DOHH2 (cell line): ENCODE data around the gene TCF12.

Experiments used
- H3F3A ChIP-seq: fragments of 200-600 bp; sonication (generic), shearing (Covaris generic); 2 replicates; pipeline ENCODE4 v1.6.0; 2016; ENCODE audit warnings: antibody characterized with exemption, mild to moderate bottlenecking; ENCODE audit not compliant: control insufficient read depth, insufficient read depth
- H3K27ac ChIP-seq: fragments of 200-600 bp; sonication (generic); 2 replicates; pipeline ENCODE4 v1.5.1; 2014; ENCODE audit warnings: low read depth, mild to moderate bottlenecking, low read length, moderate library complexity
- H3K27me3 ChIP-seq: fragments of 200-600 bp; sonication (generic); 2 replicates; pipeline ENCODE4 v1.6.1; 2014; ENCODE audit warnings: mild to moderate bottlenecking, low read length, mixed read lengths; ENCODE audit not compliant: control insufficient read depth
- H3K36me3 ChIP-seq: fragments of 200-600 bp; sonication (generic); 2 replicates; pipeline ENCODE4 v1.6.1; 2014; ENCODE audit warnings: mild to moderate bottlenecking, low read length, moderate library complexity, mixed read lengths; ENCODE audit not compliant: control insufficient read depth
- H3K4me1 ChIP-seq: fragments of 200-600 bp; sonication (generic); 2 replicates; pipeline ENCODE4 v1.6.1; 2014; ENCODE audit warnings: mild to moderate bottlenecking, low read length, mixed read lengths; ENCODE audit not compliant: control insufficient read depth
- H3K4me2 ChIP-seq: fragments of 200-600 bp; sonication (generic); 2 replicates; pipeline ENCODE4 v1.6.0; 2014; ENCODE audit warnings: mild to moderate bottlenecking, low read length, moderate library complexity
- H3K4me3 ChIP-seq: fragments of 200-600 bp; sonication (generic); 2 replicates; pipeline ENCODE4 v1.5.1; 2014; ENCODE audit warnings: mild to moderate bottlenecking, low read length, mixed read lengths
- H3K79me2 ChIP-seq: fragments of 200-600 bp; sonication (generic); 2 replicates; pipeline ENCODE4 v1.6.1; 2014; ENCODE audit warnings: mild to moderate bottlenecking, low read length, mixed read lengths; ENCODE audit not compliant: control insufficient read depth
- H3K9me2 ChIP-seq: fragments of 200-600 bp; sonication (generic); replicated peaks from 2 replicates; pipeline ENCODE4 v1.6.1; 2014; ENCODE audit warnings: mild to moderate bottlenecking, low read length, mixed read lengths; ENCODE audit not compliant: control insufficient read depth
- H3K9me3 ChIP-seq: fragments of 200-600 bp; sonication (generic); 2 replicates; pipeline ENCODE4 v1.6.1; 2014; ENCODE audit warnings: antibody characterized with exemption, low read length, mixed read lengths; ENCODE audit not compliant: control insufficient read depth, insufficient read depth
- H4K20me1 ChIP-seq: fragments of 200-600 bp; sonication (generic); 2 replicates; pipeline ENCODE4 v1.6.0; 2014; ENCODE audit warnings: low read depth, mild to moderate bottlenecking, antibody characterized with exemption, low read length, moderate library complexity; ENCODE audit not compliant: control insufficient read depth, insufficient read depth
- CTCF ChIP-seq: fragments of 200-600 bp; sonication (generic); IDR thresholded peaks from one replicate; pipeline ENCODE4 v1.5.1; 2014; ENCODE audit warnings: antibody characterized with exemption, mild to moderate bottlenecking, low read depth, low read length; ENCODE audit not compliant: poor library complexity, severe bottlenecking
- EZH2phosphoT487 ChIP-seq: fragments of 200-600 bp; sonication (generic); IDR thresholded peaks from 2 replicates; pipeline ENCODE4 v1.6.1; 2017; ENCODE audit warnings: borderline replicate concordance, mild to moderate bottlenecking, antibody characterized with exemption, low read length, moderate library complexity, mixed read lengths

TCF12 gene

DNA sequence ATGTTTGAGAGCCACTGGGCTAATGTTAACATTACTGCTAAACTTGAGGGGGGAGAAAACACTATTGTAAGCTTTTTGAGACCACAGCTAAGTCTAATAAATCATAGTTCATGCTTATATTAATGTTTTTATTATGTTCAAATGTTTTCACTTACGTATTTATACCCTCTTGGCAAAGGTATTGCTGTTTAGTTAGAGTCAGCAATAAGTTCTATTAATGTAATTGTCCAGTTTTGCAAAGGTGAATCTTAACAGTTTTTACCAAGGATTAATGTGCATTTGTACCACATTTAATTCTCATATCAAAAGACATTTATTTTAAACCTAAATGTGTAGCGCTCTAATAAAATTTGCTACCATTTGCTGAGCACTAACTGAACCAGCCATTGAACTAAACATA is 251.2 kb downstream of the TCF12 start:
- no peaks in the 10 kb centered on the region for H3K9me2 ChIP-seq
- H3K4me3 ChIP-seq: no peak overlapping the region
- H3K79me2 ChIP-seq: no peaks in the 10 kb centered on the region
- peaks cover 44% of the 10 kb centered on the region for H3K36me3 ChIP-seq
- no peaks in the 10 kb centered on the region for H3F3A ChIP-seq
- no peaks in the 10 kb centered on the region for H4K20me1 ChIP-seq
- 0 out of 2 replicates have a peak, but pooled peaks cover 2% of the 10 kb centered on the region for H3K4me1 ChIP-seq
- no peak for TF ChIP-seq CTCF
- TF ChIP-seq EZH2phosphoT487: no peak
- H3K4me2 ChIP-seq: no peak overlapping the region
- H3K9me3 ChIP-seq: no peaks in the 10 kb centered on the region
- no peaks in the 10 kb centered on the region for H3K27me3 ChIP-seq
- H3K27ac ChIP-seq: no peak overlapping the region

GRCh38 chr15:57171426-57171825 is 253.0 kb downstream of the TCF12 start:
- Histone ChIP-seq H3F3A (no peaks in the 10 kb centered on the region), H3K9me3 (no peaks in the 10 kb centered on the region), H3K27ac (no peak overlapping the region), H3K4me2 (no peak overlapping the region), H3K36me3 (peaks cover 42% of the 10 kb centered on the region), H3K27me3 (no peaks in the 10 kb centered on the region), H3K9me2 (no peaks in the 10 kb centered on the region), H4K20me1 (no peaks in the 10 kb centered on the region), H3K4me1 (0 out of 2 replicates have a peak, but pooled peaks cover 2% of the 10 kb centered on the region), H3K4me3 (no peak overlapping the region), H3K79me2 (no peaks in the 10 kb centered on the region)
- no peak for TF ChIP-seq CTCF

DNA sequence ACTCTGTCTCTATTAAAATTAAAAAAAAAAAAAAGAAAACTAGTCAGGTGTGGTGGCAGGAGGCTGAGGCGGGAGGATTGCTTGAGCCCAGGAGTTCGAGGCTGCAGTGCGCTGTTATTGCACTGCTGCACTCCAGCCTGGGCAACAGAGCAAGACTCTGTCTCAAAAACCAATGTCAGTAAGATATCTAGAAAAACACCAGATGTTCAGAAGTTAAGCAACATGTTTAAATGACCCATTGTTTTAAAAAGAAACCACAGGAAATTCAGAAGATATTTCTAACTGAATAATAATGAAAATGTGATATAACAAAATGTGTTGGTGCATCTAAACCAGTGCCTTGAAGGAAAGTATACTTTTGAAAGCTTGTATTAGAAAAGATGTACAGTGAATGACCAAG is 254.5 kb downstream of the TCF12 start:
- H3K4me3 ChIP-seq: no peak overlapping the region
- H3K27ac ChIP-seq: no peak overlapping the region
- H3K9me3 ChIP-seq: no peaks in the 10 kb centered on the region

More for the DNA sequence above, 254.5 kb downstream of the TCF12 start:
- Histone ChIP-seq H3K27me3 (no peaks in the 10 kb centered on the region), H3K79me2 (no peaks in the 10 kb centered on the region), H3F3A (no peaks in the 10 kb centered on the region), H4K20me1 (no peaks in the 10 kb centered on the region), H3K4me2 (no peak overlapping the region), H3K36me3 (peaks cover 37% of the 10 kb centered on the region), H3K4me1 (0 out of 2 replicates have a peak, but pooled peaks cover 2% of the 10 kb centered on the region), H3K9me2 (no peaks in the 10 kb centered on the region)
- TF ChIP-seq EZH2phosphoT487 (no peak), CTCF (no peak)
